Stimulated activated memory B cell treated with anti-CD40 and anti-IgM and Interleukin-4, amounts not matched to agents 10 μg/mL and 1 μg/mL and 100 μg/mL, for 72 hours (primary cell): ENCODE results near the gene SERPING1.

Experiments used
- ATAC-seq: fragments of 150-1000 bp; cut with Tn5 transposase; 2 replicates; pipeline ENCODE4 v1.10.0; 2021
- H3K27ac Mint-ChIP-seq: one replicate; pipeline ENCODE4 v1.8.0; 2022; ENCODE audit warnings: mild to moderate bottlenecking, mixed read lengths
- H3K27me3 Mint-ChIP-seq: one replicate; pipeline ENCODE4 v1.8.0; 2022; ENCODE audit warnings: mixed read lengths
- H3K36me3 Mint-ChIP-seq: one replicate; pipeline ENCODE4 v1.8.0; 2022; ENCODE audit warnings: mixed read lengths
- H3K4me1 Mint-ChIP-seq: one replicate; pipeline ENCODE4 v1.8.0; 2022; ENCODE audit warnings: mixed read lengths
- H3K4me3 Mint-ChIP-seq: one replicate; pipeline ENCODE4 v1.8.0; 2022; ENCODE audit warnings: mild to moderate bottlenecking, moderate library complexity, mixed read lengths
- H3K9me3 Mint-ChIP-seq: one replicate; pipeline ENCODE4 v1.8.0; 2022; ENCODE audit warnings: mixed read lengths

SERPING1 gene

GRCh38 chr11:57597461-57597915, at the start of gene SERPING1:
Gene SERPING1, plus strand, starts transcription at chr11:57597685. Its CDS starts 586 bp downstream, at chr11:57598271.
- Mint-ChIP-seq H3K4me1 (no peaks in the 10 kb centered on the region), H3K27me3 (peaks cover 87% of the 10 kb centered on the region), H3K4me3 (no peak within 1 kb of the TSS), H3K9me3 (no peaks in the 10 kb centered on the region), H3K36me3 (no peaks in the 10 kb centered on the region), H3K27ac (no peak within 1 kb of the TSS)
- ATAC-seq: peak; percentile 28

DNA sequence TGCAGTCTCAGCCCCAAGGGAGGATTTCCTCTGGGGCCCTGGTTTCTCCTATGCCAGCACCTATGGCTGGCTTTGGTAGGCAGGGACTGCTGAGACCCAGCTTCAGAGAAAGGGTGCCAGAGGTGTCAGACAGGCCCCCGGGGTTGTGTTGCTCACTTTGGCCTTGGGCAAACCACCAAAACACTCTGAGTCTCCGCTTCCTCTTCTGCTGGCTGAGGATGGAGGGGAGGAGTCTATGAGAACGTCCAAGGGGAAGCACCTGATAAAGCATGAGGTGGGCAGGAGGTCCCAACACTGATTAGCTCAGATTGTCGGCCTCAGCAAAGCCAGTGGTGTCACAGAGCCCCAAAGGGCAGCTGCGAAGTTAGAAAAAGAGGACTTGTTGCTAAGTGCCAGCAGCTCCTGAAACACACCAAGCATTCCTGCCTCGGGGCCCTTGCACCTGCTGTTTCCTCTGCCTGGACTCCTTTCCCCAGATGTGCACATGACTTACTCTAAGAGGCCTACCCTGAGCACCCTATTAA, 49.6 kb upstream of the SERPING1 start:
- peak overlapping the region; percentile 93 for H3K27ac Mint-ChIP-seq
- H3K4me3 Mint-ChIP-seq: peak overlapping the region; percentile 31
- H3K27me3 Mint-ChIP-seq: no peaks in the 10 kb centered on the region
- peaks cover 3% of the 10 kb centered on the region for H3K9me3 Mint-ChIP-seq
- H3K36me3 Mint-ChIP-seq: peaks cover 43% of the 10 kb centered on the region
- peak; percentile 97 for ATAC-seq
- H3K4me1 Mint-ChIP-seq: peaks cover 21% of the 10 kb centered on the region

DNA sequence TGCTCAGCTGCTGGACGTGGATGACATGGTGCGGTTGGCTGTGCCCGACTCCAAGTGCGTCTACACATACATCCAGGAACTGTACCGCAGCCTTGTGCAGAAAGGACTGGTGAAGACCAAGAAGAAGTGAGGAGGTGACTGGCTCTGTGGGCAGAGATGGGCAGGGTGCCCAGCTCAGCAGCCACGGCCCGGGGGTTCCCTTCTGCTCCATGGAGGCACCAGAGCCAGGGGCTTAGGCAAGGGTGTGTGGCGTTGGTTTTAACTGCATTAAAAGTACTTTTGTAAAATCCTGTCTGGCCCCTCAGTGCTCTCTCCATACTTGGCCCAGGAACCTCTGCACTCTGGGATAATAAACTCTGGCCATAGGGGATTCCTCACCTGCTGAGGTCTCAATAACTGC, 47.5 kb upstream of the SERPING1 start:
- no peak overlapping the region for H3K4me3 Mint-ChIP-seq
- H3K4me1 Mint-ChIP-seq: peaks cover 21% of the 10 kb centered on the region
- H3K27me3 Mint-ChIP-seq: no peaks in the 10 kb centered on the region
- H3K9me3 Mint-ChIP-seq: peaks cover 3% of the 10 kb centered on the region
- ATAC-seq: no peak
- no peak overlapping the region for H3K27ac Mint-ChIP-seq
- H3K36me3 Mint-ChIP-seq: peaks cover 56% of the 10 kb centered on the region

- H3K4me1 Mint-ChIP-seq: peaks cover 20% of the 10 kb centered on the region
Measured at GRCh38 chr11:57551941-57552340, 45.5 kb upstream of the SERPING1 start.

DNA sequence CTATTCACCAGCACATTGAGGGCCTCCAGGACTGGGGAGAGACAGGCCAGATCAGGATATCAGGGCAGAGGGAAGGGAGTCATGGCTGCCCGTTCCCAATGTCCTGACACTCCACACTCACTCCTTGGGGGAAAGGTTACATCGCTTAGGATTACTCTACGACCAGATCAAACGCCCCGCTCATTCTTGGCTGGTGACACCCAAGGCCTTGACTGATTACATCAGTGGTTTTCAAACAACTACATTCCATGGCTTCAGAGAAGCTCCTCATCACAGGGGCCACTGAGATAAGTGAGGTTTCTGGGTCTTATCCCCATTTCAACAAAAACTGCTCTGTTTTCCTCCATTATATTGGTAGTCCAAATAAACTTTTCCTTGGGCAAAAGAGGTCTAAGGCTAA, 45.0 kb upstream of the SERPING1 start:
- no peak overlapping the region for H3K27ac Mint-ChIP-seq
- no peak overlapping the region for H3K4me3 Mint-ChIP-seq
- H3K27me3 Mint-ChIP-seq: no peaks in the 10 kb centered on the region
- H3K9me3 Mint-ChIP-seq: peaks cover 3% of the 10 kb centered on the region
- peaks cover 14% of the 10 kb centered on the region for H3K4me1 Mint-ChIP-seq
- no peak for ATAC-seq
- peaks cover 72% of the 10 kb centered on the region for H3K36me3 Mint-ChIP-seq

More at GRCh38 chr11:57551941-57552340, 45.5 kb upstream of the SERPING1 start:
- Mint-ChIP-seq H3K9me3 (peaks cover 3% of the 10 kb centered on the region), H3K27ac (no peak overlapping the region), H3K27me3 (no peaks in the 10 kb centered on the region), H3K36me3 (peaks cover 71% of the 10 kb centered on the region), H3K4me3 (no peak overlapping the region)
- no peak for ATAC-seq

DNA sequence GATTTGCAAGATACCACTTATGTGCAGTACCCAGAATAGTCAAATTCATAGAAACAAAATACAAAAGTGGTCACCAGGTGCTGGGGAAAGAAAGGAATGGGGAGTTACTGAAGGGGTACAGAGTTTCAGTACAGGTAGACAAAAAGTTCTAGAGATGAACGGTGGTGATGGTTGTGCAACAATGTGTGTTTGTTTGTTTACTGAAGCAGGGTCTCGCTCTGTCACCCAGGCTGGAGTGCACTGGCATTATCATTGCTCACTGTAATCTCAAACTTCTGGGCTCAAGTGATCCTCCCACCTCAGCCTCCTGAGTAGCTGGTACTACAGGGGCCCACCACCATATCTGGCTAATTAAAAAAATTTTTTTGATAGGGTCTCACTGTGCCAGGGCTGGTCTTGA, 42.1 kb upstream of the SERPING1 start:
- Mint-ChIP-seq H3K27me3 (no peaks in the 10 kb centered on the region), H3K36me3 (peaks cover 59% of the 10 kb centered on the region), H3K27ac (no peak overlapping the region), H3K9me3 (no peaks in the 10 kb centered on the region), H3K4me3 (no peak overlapping the region), H3K4me1 (no peaks in the 10 kb centered on the region)
- ATAC-seq: no peak

DNA sequence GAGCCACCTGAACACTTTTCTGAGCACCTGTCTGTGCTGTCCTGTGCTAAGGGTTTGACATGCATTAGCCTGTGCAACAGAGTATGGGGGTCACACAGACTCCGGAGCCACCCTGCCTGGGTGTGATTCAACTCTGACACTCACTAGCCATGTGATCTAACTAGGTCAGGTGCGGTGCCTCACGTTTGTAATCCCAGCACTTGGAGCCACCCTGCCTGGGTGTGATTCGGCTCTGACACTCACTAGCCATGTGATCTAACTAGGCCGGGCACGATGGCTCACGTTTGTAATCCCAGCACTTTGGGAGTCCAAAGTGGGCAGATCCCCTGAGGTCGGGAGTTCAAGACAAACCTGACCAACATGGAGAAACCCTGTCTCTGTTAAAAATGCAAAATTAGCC, 41.4 kb upstream of the SERPING1 start:
- Mint-ChIP-seq H3K27ac (no peak overlapping the region), H3K27me3 (no peaks in the 10 kb centered on the region), H3K4me1 (peaks cover 5% of the 10 kb centered on the region), H3K4me3 (no peak overlapping the region), H3K9me3 (no peaks in the 10 kb centered on the region), H3K36me3 (peaks cover 60% of the 10 kb centered on the region)
- ATAC-seq: no peak

DNA sequence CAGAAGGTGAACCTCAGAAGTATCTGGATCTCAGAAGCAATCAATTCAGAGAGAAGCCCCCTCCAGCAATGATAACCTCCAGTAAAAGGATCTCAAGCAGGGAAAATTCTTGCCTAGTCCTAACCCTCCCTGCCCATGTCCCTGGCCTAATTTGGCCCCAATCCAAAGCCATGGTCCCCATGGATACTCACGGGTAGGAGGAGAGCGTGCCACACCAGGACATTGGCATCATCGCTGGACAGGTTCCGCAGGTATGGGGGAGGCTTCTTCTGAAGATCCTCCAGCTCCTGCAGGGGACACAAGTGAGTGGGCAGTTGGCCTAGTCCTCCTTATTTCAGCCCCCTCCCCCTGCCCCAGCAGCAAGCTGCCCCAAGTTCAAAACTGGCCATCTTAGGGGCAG, 37.3 kb upstream of the SERPING1 start:
- no peak overlapping the region for H3K4me3 Mint-ChIP-seq
- no peak overlapping the region for H3K27ac Mint-ChIP-seq
- H3K36me3 Mint-ChIP-seq: peaks cover 47% of the 10 kb centered on the region
- peaks cover 45% of the 10 kb centered on the region for H3K4me1 Mint-ChIP-seq
- H3K27me3 Mint-ChIP-seq: no peaks in the 10 kb centered on the region
- no peaks in the 10 kb centered on the region for H3K9me3 Mint-ChIP-seq
- no peak for ATAC-seq

GRCh38 chr11:57562596-57562995, 34.9 kb upstream of the SERPING1 start:
- ATAC-seq: no peak
- no peak overlapping the region for H3K4me3 Mint-ChIP-seq
- H3K36me3 Mint-ChIP-seq: peaks cover 29% of the 10 kb centered on the region
- peaks cover 66% of the 10 kb centered on the region for H3K4me1 Mint-ChIP-seq
- no peaks in the 10 kb centered on the region for H3K27me3 Mint-ChIP-seq
- no peaks in the 10 kb centered on the region for H3K9me3 Mint-ChIP-seq
- H3K27ac Mint-ChIP-seq: no peak overlapping the region

- Mint-ChIP-seq H3K27ac (peak overlapping the region; percentile 84), H3K4me1 (peaks cover 59% of the 10 kb centered on the region), H3K27me3 (no peaks in the 10 kb centered on the region), H3K9me3 (no peaks in the 10 kb centered on the region), H3K4me3 (peak overlapping the region; percentile 93), H3K36me3 (peaks cover 16% of the 10 kb centered on the region)
- peak; percentile 49 for ATAC-seq
Measured at GRCh38 chr11:57566005-57566904, 31.2 kb upstream of the SERPING1 start.

DNA sequence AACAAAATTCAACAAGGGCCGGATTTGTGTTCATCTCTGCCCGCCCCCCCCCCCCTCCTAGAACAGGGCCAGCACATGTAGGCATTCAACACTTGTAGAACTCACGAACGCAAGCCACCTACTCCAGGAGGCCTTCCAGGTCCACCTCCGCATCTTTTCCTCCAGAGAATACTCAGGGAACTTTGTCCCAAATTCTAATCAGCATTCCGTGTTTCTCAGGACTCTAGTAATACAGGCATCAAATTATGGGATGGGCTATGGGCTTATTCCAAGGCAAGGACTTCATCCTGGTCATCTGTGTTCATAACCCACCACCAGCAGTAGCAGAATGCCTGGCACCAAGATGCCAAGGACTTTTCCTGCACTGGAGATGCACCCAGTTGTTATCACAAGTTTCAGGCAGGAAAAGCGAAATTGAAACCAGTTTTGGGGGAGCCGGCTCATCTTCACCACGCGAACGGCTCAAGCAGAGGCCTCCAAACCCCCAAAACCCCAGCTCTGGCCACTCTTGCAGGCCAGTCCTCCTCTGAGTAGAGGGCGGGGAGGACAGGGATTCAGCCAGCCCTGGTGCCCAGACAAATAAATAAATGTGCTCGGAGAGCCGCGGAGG, 30.5 kb upstream of the SERPING1 start:
- H3K4me3 Mint-ChIP-seq: peak overlapping the region; percentile 93
- peak overlapping the region; percentile 84 for H3K27ac Mint-ChIP-seq
- no peaks in the 10 kb centered on the region for H3K9me3 Mint-ChIP-seq
- peaks cover 53% of the 10 kb centered on the region for H3K4me1 Mint-ChIP-seq
- no peaks in the 10 kb centered on the region for H3K27me3 Mint-ChIP-seq
- H3K36me3 Mint-ChIP-seq: peaks cover 12% of the 10 kb centered on the region
- ATAC-seq: peak; percentile 3

GRCh38 chr11:57567515-57568329, 29.8 kb upstream of the SERPING1 start, which contains the start of gene UBE2L6:
Gene UBE2L6, minus strand, starts transcription at chr11:57567672. Its CDS starts 61 bp downstream, at chr11:57567611.
- ATAC-seq: peak; percentile 90
- Mint-ChIP-seq H3K36me3 (peaks cover 12% of the 10 kb centered on the region), H3K4me3 (peak within 1 kb of the TSS; percentile 93), H3K27me3 (no peaks in the 10 kb centered on the region), H3K4me1 (peaks cover 46% of the 10 kb centered on the region), H3K9me3 (no peaks in the 10 kb centered on the region), H3K27ac (peak within 1 kb of the TSS; percentile 84)

GRCh38 chr11:57568330-57568766, 29.1 kb upstream of the SERPING1 start:
- H3K27me3 Mint-ChIP-seq: no peaks in the 10 kb centered on the region
- H3K4me1 Mint-ChIP-seq: peaks cover 40% of the 10 kb centered on the region
- H3K27ac Mint-ChIP-seq: peak overlapping the region; percentile 84
- ATAC-seq: peak; percentile 18
- peaks cover 12% of the 10 kb centered on the region for H3K36me3 Mint-ChIP-seq
- H3K9me3 Mint-ChIP-seq: no peaks in the 10 kb centered on the region
- peak overlapping the region; percentile 93 for H3K4me3 Mint-ChIP-seq

DNA sequence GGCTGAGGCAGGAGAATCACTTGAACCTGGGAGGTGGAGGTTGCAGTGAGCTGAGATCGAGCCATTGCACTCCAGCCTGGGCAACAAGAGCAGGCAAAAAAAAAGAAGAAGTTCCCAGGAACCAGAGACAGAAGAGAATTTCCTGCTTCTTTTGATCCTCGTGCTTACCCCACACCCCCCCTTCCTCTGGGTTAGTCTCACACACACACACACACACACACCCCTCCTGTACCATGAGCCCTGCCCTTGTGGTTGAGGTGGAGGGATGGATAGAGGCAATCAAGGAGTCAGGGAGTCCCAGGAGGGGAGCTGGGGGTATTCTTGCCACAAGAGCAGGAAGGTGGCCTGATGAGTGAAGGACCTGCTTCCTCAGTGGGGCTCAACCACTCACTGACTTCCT, 25.9 kb upstream of the SERPING1 start:
- H3K36me3 Mint-ChIP-seq: peaks cover 4% of the 10 kb centered on the region
- H3K27me3 Mint-ChIP-seq: peaks cover 8% of the 10 kb centered on the region
- H3K4me1 Mint-ChIP-seq: peaks cover 7% of the 10 kb centered on the region
- H3K4me3 Mint-ChIP-seq: no peak overlapping the region
- peak overlapping the region; percentile 30 for H3K27ac Mint-ChIP-seq
- ATAC-seq: no peak
- no peaks in the 10 kb centered on the region for H3K9me3 Mint-ChIP-seq

DNA sequence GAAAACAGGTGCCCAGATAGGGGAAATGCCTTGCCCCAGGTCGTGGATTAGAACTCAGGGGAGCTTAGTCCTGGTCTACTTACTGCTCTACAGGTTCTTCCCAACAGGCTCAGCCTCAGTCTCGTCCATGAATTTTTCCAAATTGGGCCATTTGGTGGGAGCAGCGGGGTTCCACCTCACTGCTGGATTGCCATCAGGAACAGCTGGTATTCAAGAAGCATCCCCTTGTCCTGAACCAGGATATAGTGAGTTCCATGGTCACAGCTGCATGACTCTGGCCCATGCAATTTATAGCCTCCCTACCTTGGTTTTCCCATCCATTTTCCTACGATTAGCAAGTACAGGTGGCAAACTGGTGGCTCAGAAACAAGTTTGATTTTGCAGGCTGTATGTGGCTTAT, 23.4 kb upstream of the SERPING1 start:
- Mint-ChIP-seq H3K9me3 (no peaks in the 10 kb centered on the region), H3K27me3 (peaks cover 13% of the 10 kb centered on the region), H3K4me1 (no peaks in the 10 kb centered on the region), H3K4me3 (no peak overlapping the region), H3K27ac (no peak overlapping the region), H3K36me3 (peaks cover 4% of the 10 kb centered on the region)
- ATAC-seq: no peak
